Liver (tissue), 3 donors: ENCODE results near the gene ATP2B2.

Experiments
- ATF3 ChIP-seq: IDR thresholded peaks from 2 replicates; pipeline ENCODE4 v1.6.1; 2016; ENCODE audit warnings: antibody characterized with exemption
- HNF4G ChIP-seq: IDR thresholded peaks from 2 replicates; pipeline ENCODE4 v1.6.1; 2016; ENCODE audit warnings: antibody characterized with exemption
- JUND ChIP-seq, 2 donors: IDR thresholded peaks; 2 replicates each; pipeline ENCODE4 v1.6.1; 2016; ENCODE audit warnings: antibody characterized with exemption in 2 of 2
- MAX ChIP-seq: IDR thresholded peaks from 2 replicates; pipeline ENCODE4 v1.6.1; 2016; ENCODE audit warnings: antibody characterized with exemption
- RAD21 ChIP-seq, 2 donors: IDR thresholded peaks; 2 replicates each; pipeline ENCODE4 v1.6.1; 2016; ENCODE audit warnings: antibody characterized with exemption in 2 of 2, mild to moderate bottlenecking in 2 of 2
- TAF1 ChIP-seq: conservative IDR thresholded peaks from 2 replicates; pipeline ENCODE4 v1.6.1; 2016; ENCODE audit warnings: antibody characterized with exemption, mild to moderate bottlenecking
- YY1 ChIP-seq: IDR thresholded peaks from 2 replicates; pipeline ENCODE4 v1.6.1; 2016; ENCODE audit warnings: antibody characterized with exemption, mild to moderate bottlenecking
- ZBTB33 ChIP-seq: IDR thresholded peaks from 2 replicates; pipeline ENCODE4 v1.6.1; 2016; ENCODE audit warnings: antibody characterized with exemption
- TF ChIP-seq, protein P1 (sequence below): IDR thresholded peaks from 2 replicates; pipeline ENCODE4 v1.6.1; 2016; ENCODE audit warnings: antibody characterized with exemption, mild to moderate bottlenecking
- TF ChIP-seq, protein P2 (sequence below): fragments of 150-350 bp; IDR thresholded peaks from 2 replicates; pipeline ENCODE4 v1.5.1; 2017; ENCODE audit warnings: improper control_type of control experiment, low read depth, low read length; ENCODE audit not compliant: missing input control
- donor health status: healthy.
- donor health status: healthy.

DNA sequence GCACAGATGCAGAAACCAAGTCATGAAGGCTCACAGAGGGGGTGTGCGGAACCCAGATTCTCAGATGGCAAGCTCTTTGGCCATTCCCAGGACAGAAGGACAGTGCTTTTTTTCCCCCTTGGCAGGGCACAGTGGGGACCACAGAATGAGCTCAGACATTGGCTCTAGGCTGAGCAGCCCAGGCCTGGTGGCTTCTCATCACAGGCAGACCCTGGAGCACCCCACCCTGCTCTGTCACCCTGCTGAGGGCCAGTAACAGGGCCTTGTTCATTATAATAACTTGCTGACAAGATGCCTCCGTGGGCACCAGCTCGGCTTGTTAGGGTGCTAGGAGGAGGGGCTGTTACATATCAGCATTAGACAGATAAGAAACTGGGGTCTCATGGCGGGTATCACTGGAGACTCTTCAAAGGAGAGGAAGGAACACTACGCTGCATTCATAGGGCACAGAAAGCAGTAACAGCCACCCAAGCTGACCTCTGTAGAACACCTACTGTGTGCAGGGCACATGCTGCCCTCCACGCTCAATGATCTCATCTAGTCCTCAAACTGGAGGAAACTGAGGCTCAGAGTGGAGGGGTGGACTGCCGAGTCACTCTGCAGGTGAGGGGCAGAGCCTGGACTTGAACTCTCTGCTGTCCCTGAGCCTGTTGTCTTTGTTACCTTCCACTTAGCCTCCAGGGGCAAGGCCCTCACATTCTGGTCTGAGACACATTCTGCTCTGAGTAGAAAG, 114.6 kb downstream of the ATP2B2 start:
- TF ChIP-seq TAF1: no peak
- TF ChIP-seq, protein P1, sequence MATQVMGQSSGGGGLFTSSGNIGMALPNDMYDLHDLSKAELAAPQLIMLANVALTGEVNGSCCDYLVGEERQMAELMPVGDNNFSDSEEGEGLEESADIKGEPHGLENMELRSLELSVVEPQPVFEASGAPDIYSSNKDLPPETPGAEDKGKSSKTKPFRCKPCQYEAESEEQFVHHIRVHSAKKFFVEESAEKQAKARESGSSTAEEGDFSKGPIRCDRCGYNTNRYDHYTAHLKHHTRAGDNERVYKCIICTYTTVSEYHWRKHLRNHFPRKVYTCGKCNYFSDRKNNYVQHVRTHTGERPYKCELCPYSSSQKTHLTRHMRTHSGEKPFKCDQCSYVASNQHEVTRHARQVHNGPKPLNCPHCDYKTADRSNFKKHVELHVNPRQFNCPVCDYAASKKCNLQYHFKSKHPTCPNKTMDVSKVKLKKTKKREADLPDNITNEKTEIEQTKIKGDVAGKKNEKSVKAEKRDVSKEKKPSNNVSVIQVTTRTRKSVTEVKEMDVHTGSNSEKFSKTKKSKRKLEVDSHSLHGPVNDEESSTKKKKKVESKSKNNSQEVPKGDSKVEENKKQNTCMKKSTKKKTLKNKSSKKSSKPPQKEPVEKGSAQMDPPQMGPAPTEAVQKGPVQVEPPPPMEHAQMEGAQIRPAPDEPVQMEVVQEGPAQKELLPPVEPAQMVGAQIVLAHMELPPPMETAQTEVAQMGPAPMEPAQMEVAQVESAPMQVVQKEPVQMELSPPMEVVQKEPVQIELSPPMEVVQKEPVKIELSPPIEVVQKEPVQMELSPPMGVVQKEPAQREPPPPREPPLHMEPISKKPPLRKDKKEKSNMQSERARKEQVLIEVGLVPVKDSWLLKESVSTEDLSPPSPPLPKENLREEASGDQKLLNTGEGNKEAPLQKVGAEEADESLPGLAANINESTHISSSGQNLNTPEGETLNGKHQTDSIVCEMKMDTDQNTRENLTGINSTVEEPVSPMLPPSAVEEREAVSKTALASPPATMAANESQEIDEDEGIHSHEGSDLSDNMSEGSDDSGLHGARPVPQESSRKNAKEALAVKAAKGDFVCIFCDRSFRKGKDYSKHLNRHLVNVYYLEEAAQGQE: no peak
- TF ChIP-seq, protein P2, sequence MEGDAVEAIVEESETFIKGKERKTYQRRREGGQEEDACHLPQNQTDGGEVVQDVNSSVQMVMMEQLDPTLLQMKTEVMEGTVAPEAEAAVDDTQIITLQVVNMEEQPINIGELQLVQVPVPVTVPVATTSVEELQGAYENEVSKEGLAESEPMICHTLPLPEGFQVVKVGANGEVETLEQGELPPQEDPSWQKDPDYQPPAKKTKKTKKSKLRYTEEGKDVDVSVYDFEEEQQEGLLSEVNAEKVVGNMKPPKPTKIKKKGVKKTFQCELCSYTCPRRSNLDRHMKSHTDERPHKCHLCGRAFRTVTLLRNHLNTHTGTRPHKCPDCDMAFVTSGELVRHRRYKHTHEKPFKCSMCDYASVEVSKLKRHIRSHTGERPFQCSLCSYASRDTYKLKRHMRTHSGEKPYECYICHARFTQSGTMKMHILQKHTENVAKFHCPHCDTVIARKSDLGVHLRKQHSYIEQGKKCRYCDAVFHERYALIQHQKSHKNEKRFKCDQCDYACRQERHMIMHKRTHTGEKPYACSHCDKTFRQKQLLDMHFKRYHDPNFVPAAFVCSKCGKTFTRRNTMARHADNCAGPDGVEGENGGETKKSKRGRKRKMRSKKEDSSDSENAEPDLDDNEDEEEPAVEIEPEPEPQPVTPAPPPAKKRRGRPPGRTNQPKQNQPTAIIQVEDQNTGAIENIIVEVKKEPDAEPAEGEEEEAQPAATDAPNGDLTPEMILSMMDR: no peak
- no peak for TF ChIP-seq RAD21 (IDR thresholded peaks at IDR 0.05)
- no peak for TF ChIP-seq ATF3
- no peak for TF ChIP-seq MAX
- no peak for TF ChIP-seq YY1
- TF ChIP-seq JUND (IDR thresholded peaks at IDR 0.05): no peak
- no peak for TF ChIP-seq HNF4G
- no peak for TF ChIP-seq ZBTB33
